Neural cell (in vitro differentiated cells): ENCODE results near the gene CAPS. TPM values are rescaled to one million over a fixed set of nuclear protein-coding genes. Genes with fewer than 3 reads are reported as not detected.

Experiments
- H2AFZ ChIP-seq: fragments of 200-600, 300-800 bp; sonication (generic), shearing (Covaris generic); 2 replicates; pipeline ENCODE4 v1.6.0; 2014; ENCODE audit warnings: low read depth, mild to moderate bottlenecking, antibody characterized with exemption, low read length, moderate library complexity
- H3F3A ChIP-seq: fragments of 200-600 bp; shearing (Covaris generic); 2 replicates; pipeline ENCODE4 v1.6.1; 2016; ENCODE audit warnings: mild to moderate bottlenecking, moderate library complexity, mixed read lengths, antibody characterized with exemption, low read length; ENCODE audit not compliant: insufficient read depth, poor library complexity, severe bottlenecking
- H3K27ac ChIP-seq: fragments of 200-600, 300-800 bp; sonication (generic), shearing (Covaris generic); 2 replicates; pipeline ENCODE4 v1.5.1; 2014; ENCODE audit warnings: mild to moderate bottlenecking, low read length, moderate library complexity
- H3K27me3 ChIP-seq: fragments of 300-800, 200-600 bp; sonication (generic), shearing (Covaris generic); 2 replicates; pipeline ENCODE4 v1.6.0; 2014; ENCODE audit warnings: mild to moderate bottlenecking, low read depth, low read length, moderate library complexity; ENCODE audit not compliant: insufficient read depth
- H3K36me3 ChIP-seq: fragments of 300-800, 200-600 bp; sonication (generic), shearing (Covaris generic); 2 replicates; pipeline ENCODE4 v1.5.1; 2014; ENCODE audit warnings: mild to moderate bottlenecking, antibody characterized with exemption, low read length, moderate library complexity; ENCODE audit not compliant: insufficient read depth
- H3K4me2 ChIP-seq: fragments of 300-800, 200-600 bp; sonication (generic), shearing (Covaris generic); 2 replicates; pipeline ENCODE4 v1.6.0; 2014; ENCODE audit warnings: mild to moderate bottlenecking, low read length
- H3K4me3 ChIP-seq: fragments of 300-800, 200-600 bp; sonication (generic), shearing (Covaris generic); 2 replicates; pipeline ENCODE4 v1.5.1; 2014; ENCODE audit warnings: mild to moderate bottlenecking, low read length, moderate library complexity
- H3K79me2 ChIP-seq: fragments of 200-600 bp; shearing (Covaris generic); replicated peaks from 2 replicates; pipeline ENCODE4 v1.6.0; 2014; ENCODE audit warnings: mild to moderate bottlenecking, low read length, moderate library complexity; ENCODE audit not compliant: insufficient read depth
- H3K9ac ChIP-seq: fragments of 300-800, 200-600 bp; sonication (generic), shearing (Covaris generic); 2 replicates; pipeline ENCODE4 v1.6.1; 2016; ENCODE audit warnings: mild to moderate bottlenecking, low read length, mixed read lengths
- H3K9me2 ChIP-seq: fragments of 200-600 bp; shearing (Covaris generic); 2 replicates; pipeline ENCODE4 v1.6.1; 2016; ENCODE audit warnings: mild to moderate bottlenecking, low read length, mixed read lengths; ENCODE audit not compliant: insufficient read depth
- H3K9me3 ChIP-seq: fragments of 200-600, 300-800 bp; sonication (generic), shearing (Covaris generic); 2 replicates; pipeline ENCODE4 v1.6.1; 2016; ENCODE audit warnings: mild to moderate bottlenecking, mixed run types, low read length, moderate library complexity, mixed read lengths
- H4K20me1 ChIP-seq: fragments of 200-600 bp; shearing (Covaris generic); 2 replicates; pipeline ENCODE4 v1.6.1; 2016; ENCODE audit warnings: mild to moderate bottlenecking, mixed run types; ENCODE audit not compliant: insufficient read depth
- CTCF ChIP-seq: fragments of 450-650 bp; IDR thresholded peaks from 2 replicates; pipeline ENCODE4 v1.5.1; 2014; ENCODE audit warnings: antibody characterized with exemption, mild to moderate bottlenecking, moderate library complexity; ENCODE audit not compliant: poor library complexity, severe bottlenecking
- EP300 ChIP-seq: fragments of 450-650 bp; conservative IDR thresholded peaks from 2 replicates; pipeline ENCODE4 v1.6.1; 2014; ENCODE audit warnings: antibody characterized with exemption, mild to moderate bottlenecking, moderate library complexity; ENCODE audit not compliant: poor library complexity, severe bottlenecking
- EZH2 ChIP-seq: fragments of 200-600, 300-800 bp; shearing (Covaris generic), sonication (generic); IDR thresholded peaks from 2 replicates; pipeline ENCODE4 v1.6.1; 2014; ENCODE audit warnings: antibody characterized with exemption, low read length, borderline replicate concordance, mild to moderate bottlenecking; ENCODE audit not compliant: insufficient read depth, poor library complexity, severe bottlenecking
- MXI1 ChIP-seq: fragments of 450-650 bp; conservative IDR thresholded peaks from 2 replicates; pipeline ENCODE4 v1.6.1; 2014; ENCODE audit warnings: antibody characterized with exemption, mild to moderate bottlenecking; ENCODE audit not compliant: poor library complexity, severe bottlenecking
- POLR2AphosphoS5 ChIP-seq: IDR thresholded peaks from 2 replicates; pipeline ENCODE4 v1.6.1; 2012
- RAD21 ChIP-seq: fragments of 450-650 bp; conservative IDR thresholded peaks from 2 replicates; pipeline ENCODE4 v1.6.1; 2014; ENCODE audit warnings: antibody characterized with exemption, mild to moderate bottlenecking, moderate library complexity
- REST ChIP-seq: IDR thresholded peaks from 2 replicates; pipeline ENCODE4 v1.6.1; 2012; ENCODE audit warnings: borderline replicate concordance
- SMC3 ChIP-seq: fragments of 450-650 bp; conservative IDR thresholded peaks from 2 replicates; pipeline ENCODE4 v1.6.1; 2014; ENCODE audit warnings: antibody characterized with exemption, mild to moderate bottlenecking, moderate library complexity; ENCODE audit not compliant: poor library complexity
- TAF1 ChIP-seq: IDR thresholded peaks from 2 replicates; pipeline ENCODE4 v1.6.1; 2012; ENCODE audit warnings: low read depth
- polyA plus RNA-seq: library from polyadenylated mRNA; depleted of rRNA; stranded (reverse); fragments of >200 nt; gene quantifications from 2 replicates; pipeline ENCODE4 v1.2.3, GENCODE V29; 2014

CAPS gene
- polyA plus RNA-seq, 1 donor from 2014 or later, result 10.5 TPM

GRCh38 chr19:5948752-5949564, 34.9 kb downstream of the CAPS start:
- Histone ChIP-seq H3K79me2 (peaks cover 47% of the 10 kb centered on the region), H3K36me3 (peaks cover 6% of the 10 kb centered on the region), H4K20me1 (peaks cover 3% of the 10 kb centered on the region), H3K9me2 (no peaks in the 10 kb centered on the region), H3F3A (no peaks in the 10 kb centered on the region), H3K4me2 (no peak overlapping the region), H3K27me3 (no peaks in the 10 kb centered on the region), H3K9ac (no peak overlapping the region), H3K27ac (no peak overlapping the region), H2AFZ (no peak overlapping the region), H3K9me3 (no peaks in the 10 kb centered on the region), H3K4me3 (no peak overlapping the region)
- TF ChIP-seq SMC3 (no peak), RAD21 (no peak), POLR2AphosphoS5 (no peak), REST (no peak), EP300 (no peak), CTCF (no peak), TAF1 (no peak), MXI1 (no peak), EZH2 (no peak)

GRCh38 chr19:5949792-5950305, 35.8 kb downstream of the CAPS start:
- no peaks in the 10 kb centered on the region for H3F3A ChIP-seq
- H3K27me3 ChIP-seq, result no peaks in the 10 kb centered on the region
- no peak overlapping the region for H3K9ac ChIP-seq
- H3K9me3 ChIP-seq, result no peaks in the 10 kb centered on the region
- H3K4me3 ChIP-seq, result no peak overlapping the region
- peaks cover 53% of the 10 kb centered on the region for H3K79me2 ChIP-seq
- H3K36me3 ChIP-seq, result peaks cover 6% of the 10 kb centered on the region
- no peak overlapping the region for H3K27ac ChIP-seq
- H3K9me2 ChIP-seq, result no peaks in the 10 kb centered on the region
- no peak overlapping the region for H3K4me2 ChIP-seq
- no peak overlapping the region for H2AFZ ChIP-seq
- no peak for TF ChIP-seq TAF1
- no peak for TF ChIP-seq MXI1
- TF ChIP-seq RAD21, result no peak
- no peak for TF ChIP-seq CTCF
- no peak for TF ChIP-seq SMC3
- no peak for TF ChIP-seq REST
- TF ChIP-seq EP300, result no peak
- peaks cover 3% of the 10 kb centered on the region for H4K20me1 ChIP-seq
